CD4-positive, alpha-beta T cell treated with Interleukin-12 subunit alpha and Interleukin-12 subunit beta, for 1 hour (primary cell): ENCODE data around the gene DNAJC21.
A peak's percentile ranks its signal among the peaks of the same experiment; 100 is the strongest.
"Not testable (repeated sequence)": the region's sequence is repeated elsewhere in the genome, so short reads cannot be mapped to it uniquely, and the experiment has no call there.

ENCODE experiments used
- DNase-seq: peaks from one replicate; pipeline ENCODE4 v3.0.0-alpha.2; 2020

The DNAJC21 gene

DNA sequence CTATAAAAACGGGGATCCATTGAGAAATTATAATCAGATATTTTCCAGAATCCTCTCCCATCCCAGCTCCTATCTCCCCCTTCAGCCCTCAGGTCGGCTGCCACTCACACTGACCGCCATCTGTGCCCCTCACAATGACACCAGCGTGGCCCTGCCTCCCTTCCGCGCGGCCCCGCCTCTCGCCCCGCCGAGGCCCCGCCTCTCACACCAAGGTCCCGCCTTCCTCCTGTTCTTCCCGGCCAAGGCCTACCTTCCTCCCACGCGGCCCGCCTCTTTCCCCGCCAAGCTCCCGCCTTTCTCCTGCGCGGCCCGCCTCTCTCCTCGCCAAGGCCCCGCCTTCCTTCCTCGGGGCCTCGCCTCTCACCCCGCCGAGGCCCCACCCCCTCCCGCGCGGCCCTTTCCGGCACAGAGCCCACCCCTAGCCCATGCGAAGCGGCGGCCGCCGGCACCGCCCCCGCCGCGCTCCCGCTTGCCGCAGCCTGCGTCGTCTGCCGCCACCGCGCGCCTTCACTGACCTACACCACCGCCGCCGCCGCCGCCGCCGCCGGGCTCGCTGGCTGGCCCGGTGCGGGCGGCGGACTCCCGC lies at the start of gene DNAJC21:
Gene DNAJC21 (plus strand): TSS at position 426 of the 586 bp plus-strand sequence. CDS start 261 bp downstream, outside the sequence.
- DNase-seq, result peak; percentile 98

- DNase-seq, result no peak
Observed at GRCh38 chr5:34881246-34881645, 48.1 kb upstream of the DNAJC21 start.

DNA sequence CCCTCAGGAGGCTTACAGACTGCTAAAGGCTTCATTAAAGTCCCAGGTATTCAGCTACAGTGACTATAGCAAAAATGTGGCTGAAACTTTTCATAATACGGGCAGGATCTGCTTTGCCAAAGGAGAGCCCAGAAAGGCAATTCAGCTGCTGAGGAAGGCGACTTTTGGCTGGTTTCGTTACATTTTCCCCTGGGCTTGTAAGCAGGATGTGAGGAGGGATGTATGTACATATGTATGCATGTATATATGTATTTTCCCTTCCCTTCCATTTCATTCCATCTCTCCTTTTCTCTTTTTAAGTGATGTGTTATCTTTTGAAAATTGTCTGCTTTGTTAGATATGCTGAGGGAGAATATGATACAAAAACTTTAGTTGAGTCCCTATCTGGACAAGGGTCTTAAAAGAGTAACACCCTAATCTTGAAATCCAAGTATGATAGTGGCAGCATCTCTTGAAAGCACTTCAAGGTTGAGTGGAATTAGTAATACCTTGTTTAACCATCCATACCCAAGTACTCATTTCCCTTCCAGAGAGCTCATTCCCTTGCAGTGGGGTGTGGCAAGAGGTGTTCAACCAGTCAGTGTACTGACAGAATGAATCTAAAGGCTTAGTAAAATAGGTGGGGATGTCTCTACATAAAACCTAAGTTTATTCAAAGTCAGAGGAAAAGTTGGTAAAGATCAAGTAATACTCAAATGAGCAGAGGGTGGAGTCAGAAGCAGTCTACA lies 42.8 kb upstream of the DNAJC21 start:
- DNase-seq, result no peak

DNA sequence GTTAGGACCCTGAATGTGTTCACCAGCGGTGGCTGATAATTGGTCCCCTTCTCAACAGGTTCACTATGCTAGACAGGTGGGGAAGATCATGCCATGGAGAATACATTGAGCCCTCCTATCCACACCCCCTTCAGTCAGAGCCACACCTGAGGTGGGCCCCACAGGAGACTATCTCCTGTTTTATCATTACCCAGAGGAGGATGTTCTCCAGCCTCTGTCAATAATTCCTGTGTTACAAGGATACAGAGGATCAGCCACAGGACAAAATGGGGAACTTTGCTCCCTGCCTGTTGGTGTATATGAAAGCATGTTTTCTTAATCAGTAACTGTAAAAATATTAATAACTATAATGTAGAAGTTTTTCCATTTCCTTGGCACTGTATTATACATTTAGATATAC lies 40.0 kb upstream of the DNAJC21 start:
- no peak for DNase-seq

- no peak for DNase-seq
Observed at GRCh38 chr5:34891981-34892380, 37.4 kb upstream of the DNAJC21 start.

DNA sequence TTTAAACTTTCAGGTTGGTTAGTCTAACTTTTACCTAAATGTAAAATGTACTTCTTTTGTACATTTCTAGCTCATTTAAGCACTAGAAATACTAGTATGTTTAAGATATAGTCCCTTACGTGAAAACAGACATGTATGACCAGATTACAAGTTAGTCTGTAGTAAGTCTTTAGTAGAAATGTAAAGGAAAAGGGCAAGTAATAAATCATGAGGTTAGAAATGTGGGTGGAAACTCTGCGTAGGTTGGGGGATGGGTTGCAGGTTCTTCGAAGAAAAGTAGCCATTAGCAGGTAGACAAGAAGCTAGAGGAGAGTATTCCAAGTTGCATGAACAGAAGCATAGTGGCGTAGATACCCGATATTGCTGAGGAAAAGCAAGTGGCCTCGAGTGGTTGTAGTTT lies 36.9 kb upstream of the DNAJC21 start:
- DNase-seq, result no peak

- no peak for DNase-seq
Observed at GRCh38 chr5:34894716-34895115, 34.6 kb upstream of the DNAJC21 start.

GRCh38 chr5:34895641-34896419 lies 33.5 kb upstream of the DNAJC21 start:
- DNase-seq, result no peak

- DNase-seq, result no peak
Observed at GRCh38 chr5:34897646-34898045, 31.7 kb upstream of the DNAJC21 start.

GRCh38 chr5:34898258-34898895 lies 31.0 kb upstream of the DNAJC21 start:
- DNase-seq, result peak; percentile 63

DNA sequence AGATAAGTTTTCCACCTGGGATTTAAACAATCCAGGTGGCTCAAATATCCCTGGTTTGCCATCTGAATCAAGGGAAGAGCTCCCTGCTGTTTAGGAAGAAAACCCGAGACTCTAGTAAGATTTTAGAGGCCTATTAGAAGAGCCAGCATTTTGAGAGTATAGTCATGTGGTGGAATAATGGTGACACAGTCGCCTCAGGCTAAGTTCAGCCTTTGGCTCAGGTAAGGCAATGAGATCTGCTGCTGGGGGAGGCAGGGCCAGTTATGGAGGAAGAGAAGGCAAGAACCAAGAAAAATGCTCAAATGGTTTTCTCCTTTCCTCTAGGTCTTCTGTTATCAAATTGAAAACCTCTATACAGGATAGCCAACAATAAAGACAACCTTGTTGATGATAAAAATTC lies 30.3 kb upstream of the DNAJC21 start:
- DNase-seq, result no peak

DNA sequence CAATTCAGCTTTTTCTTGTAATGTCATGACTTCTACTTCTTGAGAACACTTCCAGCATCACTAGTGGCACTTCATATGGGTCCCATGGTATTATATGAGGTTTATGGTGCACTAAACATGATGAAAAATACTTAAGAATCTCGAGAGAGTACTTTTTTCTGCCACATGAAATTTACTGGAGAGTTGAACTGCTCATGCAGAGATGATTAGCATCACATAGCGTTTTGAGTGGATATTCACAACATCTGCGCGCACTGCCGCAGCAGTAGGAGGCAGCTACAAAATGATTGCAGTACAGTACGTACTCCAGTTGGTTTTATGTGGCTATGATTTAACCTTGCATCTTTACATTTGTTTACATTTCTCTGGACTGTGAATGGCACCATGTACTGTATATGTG lies 28.7 kb upstream of the DNAJC21 start:
- no peak for DNase-seq

GRCh38 chr5:34903260-34903659 lies 26.1 kb upstream of the DNAJC21 start:
- no peak for DNase-seq

GRCh38 chr5:34905564-34905963 lies 23.8 kb upstream of the DNAJC21 start:
- DNase-seq, result no peak

GRCh38 chr5:34913072-34913471 lies 16.3 kb upstream of the DNAJC21 start:
- DNase-seq, result no peak

- no peak for DNase-seq
Observed at GRCh38 chr5:34914671-34915138, 14.7 kb upstream of the DNAJC21 start.

DNA sequence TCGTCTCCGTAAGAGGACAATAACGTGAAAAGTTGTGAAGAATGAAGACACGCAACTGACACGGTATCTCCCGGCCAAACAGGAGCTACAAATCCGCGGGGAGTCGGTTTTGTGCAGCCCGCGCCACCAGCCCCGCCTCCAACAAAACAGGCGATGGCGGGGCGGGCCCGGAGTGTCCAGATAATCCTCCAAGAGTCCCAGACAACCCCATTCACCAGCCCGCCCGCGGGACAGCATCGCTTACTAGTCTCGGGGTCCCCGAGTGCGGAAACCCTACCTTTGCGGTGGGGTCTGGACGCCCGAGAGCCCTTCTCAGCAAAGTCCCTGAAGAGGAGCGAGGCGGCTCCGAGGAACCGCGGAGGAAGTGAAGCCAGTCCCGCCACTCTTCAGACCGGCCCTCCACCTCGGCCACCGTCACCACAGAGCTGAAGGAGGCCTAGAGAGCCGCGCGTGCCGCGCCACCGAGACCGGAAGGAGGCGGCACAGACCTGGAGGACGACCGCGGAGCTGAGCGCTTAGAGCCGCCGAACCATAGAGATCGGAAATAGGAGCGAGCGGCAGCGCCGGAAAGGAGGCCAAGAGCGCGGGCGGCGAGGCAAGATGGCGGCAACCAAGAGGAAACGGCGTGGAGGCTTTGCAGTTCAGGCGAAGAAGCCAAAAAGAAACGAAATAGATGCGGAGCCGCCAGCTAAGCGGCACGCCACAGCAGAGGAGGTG lies 14.1 kb upstream of the DNAJC21 start, which contains the start of the genes BRIX1 and RAD1:
Gene BRIX1 (plus strand): TSS at position 573 of the 717 bp plus-strand sequence. CDS start 28 bp downstream, at position 601.
Gene RAD1 (minus strand): TSS at position 366 of the 717 bp plus-strand sequence. CDS start 612 bp downstream, outside the sequence.
- DNase-seq, result peak; percentile 94

DNA sequence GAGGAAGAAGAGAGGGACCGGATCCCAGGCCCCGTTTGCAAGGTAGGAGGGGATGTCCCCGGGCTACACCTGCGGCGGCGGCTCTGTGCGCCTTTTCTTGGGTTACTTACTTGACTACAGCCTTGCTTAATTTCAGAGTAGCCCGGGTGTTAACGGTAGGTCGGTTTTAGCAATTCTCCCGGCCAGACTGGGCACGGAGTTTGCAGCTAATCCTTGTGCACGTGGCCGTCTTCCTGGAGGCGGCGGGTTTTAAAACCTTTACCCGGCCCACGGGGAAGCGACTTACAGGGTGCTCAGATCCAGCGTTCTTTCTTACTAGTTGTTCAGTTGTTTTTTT lies 13.5 kb upstream of the DNAJC21 start:
- DNase-seq, result no peak

DNA sequence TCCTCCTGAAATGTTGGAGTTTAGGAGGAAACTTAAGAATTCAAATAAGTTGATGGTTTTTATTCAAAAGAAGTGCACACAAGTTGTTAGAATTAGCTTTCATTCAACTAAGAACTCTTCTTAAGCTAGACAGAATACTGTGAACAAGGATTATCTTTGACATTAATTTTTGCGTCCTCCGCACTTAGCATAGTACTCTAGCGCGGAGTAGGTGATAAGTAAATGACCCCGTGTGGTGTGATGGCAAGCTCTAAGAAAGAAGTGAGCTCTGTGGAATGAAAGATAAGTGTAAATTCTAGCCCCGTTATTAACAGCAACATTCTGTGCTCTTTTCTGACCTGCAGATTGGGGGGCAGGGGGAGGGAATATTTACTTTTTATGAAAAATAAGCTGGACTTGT lies 12.8 kb upstream of the DNAJC21 start:
- DNase-seq, result no peak

DNA sequence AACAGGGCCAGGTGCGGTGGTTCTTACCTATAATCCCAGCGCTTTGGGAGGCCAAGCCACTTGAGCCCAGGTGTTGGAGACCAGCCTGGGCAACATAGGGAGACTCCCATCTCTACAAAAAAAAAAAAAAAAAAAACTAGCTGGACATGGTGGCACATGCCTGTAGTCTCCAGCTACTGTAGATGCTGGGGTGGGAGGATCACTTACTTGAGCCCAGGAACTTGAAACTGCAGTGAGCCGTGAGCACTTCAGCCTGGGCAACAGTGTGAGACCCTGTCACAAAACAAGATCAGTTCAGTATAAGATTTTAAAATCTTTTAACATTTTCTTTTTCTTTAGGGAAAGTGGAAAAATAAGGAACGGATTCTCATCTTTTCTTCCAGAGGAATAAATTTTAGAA lies 11.3 kb upstream of the DNAJC21 start:
- DNase-seq, result no peak

DNA sequence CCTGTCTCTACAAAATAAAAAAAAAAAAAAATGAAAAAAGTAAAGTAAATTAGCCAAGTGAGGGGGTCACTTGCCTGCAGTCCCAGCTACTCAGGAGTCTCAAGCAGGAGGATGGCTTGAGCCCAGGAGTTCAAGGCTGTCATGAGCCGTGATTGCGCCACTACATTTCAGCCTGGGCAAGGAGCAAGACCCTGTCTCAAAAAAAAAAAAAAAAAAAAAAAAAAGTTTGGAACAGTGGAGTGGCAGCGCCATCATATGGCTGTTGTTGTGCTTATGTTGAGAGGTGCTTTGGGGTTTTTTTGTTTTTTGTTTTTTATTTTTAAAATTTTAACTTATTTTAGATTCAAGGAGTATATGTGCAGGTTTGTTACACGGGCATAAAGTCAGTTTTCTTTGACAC lies 10.3 kb upstream of the DNAJC21 start:
- no peak for DNase-seq

DNA sequence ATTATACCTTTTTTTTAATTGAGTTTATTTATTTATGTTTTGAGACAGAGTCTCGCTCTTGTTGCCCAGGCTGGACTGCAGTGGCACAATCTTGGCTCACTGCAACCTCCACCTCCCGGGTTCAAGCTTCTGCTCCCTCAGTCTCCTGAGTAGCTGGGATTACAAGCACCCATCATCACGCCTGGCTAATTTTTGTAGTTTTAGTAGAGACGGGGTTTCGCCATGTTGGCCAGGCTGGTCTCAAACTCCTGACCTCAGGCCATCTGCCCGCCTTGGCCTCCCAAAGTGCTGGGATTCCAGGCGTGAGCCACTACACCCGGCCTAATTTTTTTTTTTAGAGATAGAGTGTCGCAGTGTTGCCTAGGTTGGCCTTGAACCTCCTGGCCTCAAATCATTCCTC lies 6.1 kb upstream of the DNAJC21 start:
- not testable (repeated sequence) for DNase-seq
